Astrocyte of the spinal cord (primary cell): Measurements from ENCODE around the gene NRAP.

Experiments used
- DNase-seq: peaks from one replicate; pipeline ENCODE4 v3.0.0; 2011; ENCODE audit warnings: low read depth, low spot score
- H3K4me3 ChIP-seq: 2 replicates; pipeline ENCODE4 v1.5.1; 2011; ENCODE audit warnings: low read depth, mild to moderate bottlenecking, low read length, moderate library complexity
- in situ Hi-C: cut with HindIII; loops from 2 replicates; pipeline ENCODE4 v1.10.0; 2017; ENCODE audit warnings: low sequenced_read_pairs
- TF ChIP-seq, protein P1 (sequence below): IDR thresholded peaks from 2 replicates; pipeline ENCODE4 v1.5.1; 2012; ENCODE audit warnings: low read depth, mild to moderate bottlenecking, low read length, inconsistent platforms

NRAP gene

DNA sequence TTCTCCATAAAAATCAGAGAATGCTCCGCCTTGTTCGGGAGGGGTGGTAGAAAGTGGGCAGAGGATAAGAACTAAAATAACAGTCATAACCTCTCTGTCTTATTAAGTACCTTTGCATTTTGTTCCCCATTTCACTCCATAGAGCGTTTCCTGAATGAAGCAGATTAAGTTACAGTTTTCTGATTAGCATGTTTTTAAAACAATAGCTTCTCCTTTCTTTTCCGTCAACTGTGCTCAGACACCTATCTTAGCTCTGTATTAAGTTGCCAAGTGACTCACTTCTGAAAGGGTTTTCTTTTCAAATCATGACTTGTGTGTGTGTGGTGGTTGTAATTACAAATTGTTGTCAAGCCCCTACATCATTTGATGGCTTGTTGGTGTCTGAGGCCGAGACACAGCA lies 109.6 kb downstream of the NRAP start:
- TF ChIP-seq, protein P1, sequence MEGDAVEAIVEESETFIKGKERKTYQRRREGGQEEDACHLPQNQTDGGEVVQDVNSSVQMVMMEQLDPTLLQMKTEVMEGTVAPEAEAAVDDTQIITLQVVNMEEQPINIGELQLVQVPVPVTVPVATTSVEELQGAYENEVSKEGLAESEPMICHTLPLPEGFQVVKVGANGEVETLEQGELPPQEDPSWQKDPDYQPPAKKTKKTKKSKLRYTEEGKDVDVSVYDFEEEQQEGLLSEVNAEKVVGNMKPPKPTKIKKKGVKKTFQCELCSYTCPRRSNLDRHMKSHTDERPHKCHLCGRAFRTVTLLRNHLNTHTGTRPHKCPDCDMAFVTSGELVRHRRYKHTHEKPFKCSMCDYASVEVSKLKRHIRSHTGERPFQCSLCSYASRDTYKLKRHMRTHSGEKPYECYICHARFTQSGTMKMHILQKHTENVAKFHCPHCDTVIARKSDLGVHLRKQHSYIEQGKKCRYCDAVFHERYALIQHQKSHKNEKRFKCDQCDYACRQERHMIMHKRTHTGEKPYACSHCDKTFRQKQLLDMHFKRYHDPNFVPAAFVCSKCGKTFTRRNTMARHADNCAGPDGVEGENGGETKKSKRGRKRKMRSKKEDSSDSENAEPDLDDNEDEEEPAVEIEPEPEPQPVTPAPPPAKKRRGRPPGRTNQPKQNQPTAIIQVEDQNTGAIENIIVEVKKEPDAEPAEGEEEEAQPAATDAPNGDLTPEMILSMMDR: no peak

GRCh38 chr10:113553149-113553548 lies 110.7 kb downstream of the NRAP start:
- in situ Hi-C loops: no loop called here
- H3K4me3 ChIP-seq: no peak overlapping the region
- DNase-seq: no peak
- TF ChIP-seq, protein P1: no peak

More for the DNA sequence above, 109.6 kb downstream of the NRAP start:
- in situ Hi-C loops: no loop called here
- H3K4me3 ChIP-seq: no peak overlapping the region
- no peak for DNase-seq

GRCh38 chr10:113552701-113553100 lies 111.1 kb downstream of the NRAP start, which contains the start of gene HABP2:
Gene HABP2, plus strand, starts transcription at chr10:113553053. Its CDS starts 69 bp downstream, at chr10:113553122.
- in situ Hi-C loops: no loop called here
- TF ChIP-seq, protein P1: no peak
- H3K4me3 ChIP-seq: no peak within 1 kb of the TSS
- DNase-seq: no peak

GRCh38 chr10:113552014-113552413 lies 111.8 kb downstream of the NRAP start:
- DNase-seq: no peak
- TF ChIP-seq, protein P1: no peak
- in situ Hi-C loops: no loop called here
- no peak overlapping the region for H3K4me3 ChIP-seq

- peak; percentile 19 for DNase-seq
- no peak overlapping the region for H3K4me3 ChIP-seq
- TF ChIP-seq, protein P1: no peak
- in situ Hi-C loops: no loop called here
These were observed 113.5 kb downstream of the NRAP start for GRCh38 chr10:113550365-113550764.

- TF ChIP-seq, protein P1: no peak
- no peak for DNase-seq
- no peak overlapping the region for H3K4me3 ChIP-seq
- in situ Hi-C loops: no loop called here
These were observed 114.0 kb downstream of the NRAP start for GRCh38 chr10:113549856-113550255.

DNA sequence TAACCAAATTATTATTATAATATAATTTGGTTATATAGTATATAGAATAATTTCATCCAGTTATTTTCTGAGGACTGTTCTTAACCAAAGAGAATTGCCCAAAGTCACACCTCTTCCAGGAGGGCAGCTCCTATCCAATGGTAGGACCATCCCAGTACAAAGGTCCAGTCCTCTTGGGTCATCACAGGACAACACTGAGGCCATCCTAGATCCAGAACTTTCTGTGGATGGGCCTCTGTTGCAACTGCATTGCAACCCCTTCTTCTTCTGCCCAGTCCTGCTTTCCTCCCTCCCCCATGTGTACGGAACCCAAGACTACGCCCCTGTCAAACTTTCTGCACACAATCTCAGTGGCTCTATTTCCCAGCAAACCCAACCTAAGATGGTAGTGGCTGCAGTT lies 116.4 kb downstream of the NRAP start:
- TF ChIP-seq, protein P1: no peak
- no peak overlapping the region for H3K4me3 ChIP-seq
- DNase-seq: no peak
- in situ Hi-C loops: no loop called here
